Stimulated activated effector memory CD8-positive, alpha-beta T cell treated with anti-CD3 and anti-CD28 coated beads, Interleukin-12 subunit alpha, Interleukin-12 subunit beta, amount 100 ng/mL, for 72 hours (primary cell): Measurements from ENCODE around the gene ZNF217.
"Not testable (repeated sequence)": the region's sequence is repeated elsewhere in the genome, so short reads cannot be mapped to it uniquely, and the experiment has no call there.

Experiments
- ATAC-seq: fragments of 150-1000 bp; cut with Tn5 transposase; 2 replicates; pipeline ENCODE4 v1.10.0; 2021
- DNase-seq, 2 donors: peaks; one replicate each; pipeline ENCODE4 v3.0.0; 2021 to 2022; ENCODE audit warnings: low spot score in 2 of 2
- H3K27ac Mint-ChIP-seq: one replicate; pipeline ENCODE4 v1.8.0; 2022; ENCODE audit warnings: mild to moderate bottlenecking, mixed read lengths
- H3K36me3 Mint-ChIP-seq: one replicate; pipeline ENCODE4 v1.8.0; 2022; ENCODE audit warnings: mild to moderate bottlenecking, mixed read lengths
- H3K4me1 Mint-ChIP-seq: one replicate; pipeline ENCODE4 v1.8.0; 2022; ENCODE audit warnings: mixed read lengths
- H3K4me3 Mint-ChIP-seq: one replicate; pipeline ENCODE4 v1.8.0; 2022; ENCODE audit warnings: mild to moderate bottlenecking, mixed read lengths
- H3K9me3 Mint-ChIP-seq: one replicate; pipeline ENCODE4 v1.8.0; 2022; ENCODE audit warnings: mixed read lengths

ZNF217 gene

DNA sequence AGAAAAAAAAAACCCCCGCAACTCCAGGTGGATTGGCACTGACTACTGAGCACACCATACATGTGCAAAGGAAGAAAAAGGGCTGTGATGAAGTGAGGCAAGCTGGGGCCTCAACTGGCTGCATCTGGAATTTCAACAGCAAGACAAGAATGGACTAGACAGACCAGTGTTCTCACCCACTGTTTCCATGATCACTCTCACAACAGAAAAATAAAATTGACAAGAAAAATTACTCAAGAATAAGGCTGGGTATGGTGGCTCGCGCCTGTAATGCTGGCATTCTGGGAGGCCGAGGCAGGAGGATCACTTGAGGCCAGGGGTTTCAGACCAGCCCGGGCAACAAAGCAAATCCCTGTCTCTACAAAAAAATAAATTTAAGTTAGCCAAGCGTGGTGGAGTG, 18.8 kb downstream of the ZNF217 start:
- H3K9me3 Mint-ChIP-seq, result no peaks in the 10 kb centered on the region
- peaks cover 95% of the 10 kb centered on the region for H3K4me1 Mint-ChIP-seq
- peak overlapping the region; percentile 96 for H3K27ac Mint-ChIP-seq
- peaks cover 100% of the 10 kb centered on the region for H3K36me3 Mint-ChIP-seq
- peak overlapping the region; percentile 67 for H3K4me3 Mint-ChIP-seq
- DNase-seq, result no peak
- no peak for ATAC-seq

DNA sequence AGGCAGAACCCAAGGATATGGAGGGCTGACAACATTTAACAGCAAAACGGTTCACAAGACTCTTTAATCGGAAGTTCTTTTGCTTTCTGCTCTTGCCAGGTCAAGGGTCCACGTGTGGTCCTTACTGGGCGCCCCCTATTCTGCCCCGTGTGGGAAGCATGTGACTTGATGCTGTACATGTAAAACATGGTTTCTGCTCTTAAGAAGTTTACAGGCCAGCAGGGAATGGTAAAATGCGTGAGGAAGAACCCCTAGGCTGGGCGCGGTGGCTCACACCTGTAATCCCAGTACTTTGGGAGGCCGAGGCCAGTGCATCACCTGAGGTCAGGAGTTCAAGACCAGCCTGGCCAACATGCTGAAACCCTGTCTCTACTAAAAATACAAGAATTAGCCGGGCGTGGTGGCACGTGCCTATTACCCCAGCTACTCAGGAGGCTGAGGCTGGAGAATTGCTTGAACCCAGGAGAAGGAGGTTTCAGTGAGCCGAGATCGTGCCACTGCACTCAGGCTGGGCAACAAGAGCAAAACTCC, 19.3 kb downstream of the ZNF217 start:
- H3K36me3 Mint-ChIP-seq, result peaks cover 100% of the 10 kb centered on the region

DNA sequence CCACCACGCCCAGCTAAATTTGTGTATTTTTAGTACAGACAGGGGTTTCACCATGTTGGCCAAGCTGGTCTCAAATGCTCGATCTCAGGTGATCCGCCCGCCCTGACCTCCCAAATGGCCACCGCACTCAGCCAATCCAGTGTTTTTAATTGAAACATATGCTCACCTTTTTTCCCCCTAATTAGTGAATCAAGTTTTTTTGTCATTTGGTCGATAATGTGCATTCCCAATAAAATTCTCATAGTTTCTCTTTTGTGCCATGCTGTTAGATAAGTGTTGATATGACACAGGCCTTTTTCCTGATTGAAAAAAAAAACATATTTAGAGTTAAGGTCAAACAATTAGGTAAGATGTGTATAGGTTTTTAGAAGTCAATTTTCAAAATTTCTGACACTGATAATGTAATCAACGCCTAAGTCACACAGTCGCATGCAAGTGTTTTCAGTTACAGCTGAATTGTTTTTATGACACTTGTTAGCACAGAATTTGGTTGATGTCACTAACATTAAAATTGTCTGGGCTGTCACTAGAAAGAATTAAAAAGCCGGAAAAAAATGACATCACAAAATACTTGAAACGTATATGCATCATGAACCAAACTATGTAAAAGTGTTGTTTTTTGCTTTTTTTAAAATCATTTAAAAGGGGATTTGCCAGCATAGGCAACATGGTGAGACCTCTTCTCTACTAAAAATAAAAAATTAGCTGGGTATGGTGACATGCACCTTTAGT, 21.9 kb downstream of the ZNF217 start:
- ATAC-seq (no peak), DNase-seq (no peak)
- no peak overlapping the region for H3K4me3 Mint-ChIP-seq
- no peaks in the 10 kb centered on the region for H3K9me3 Mint-ChIP-seq
- peak overlapping the region; percentile 77 for H3K27ac Mint-ChIP-seq
- H3K4me1 Mint-ChIP-seq, result peaks cover 71% of the 10 kb centered on the region
- peaks cover 100% of the 10 kb centered on the region for H3K36me3 Mint-ChIP-seq

More for the DNA sequence above, 19.3 kb downstream of the ZNF217 start:
- Mint-ChIP-seq H3K4me1 (peaks cover 94% of the 10 kb centered on the region), H3K9me3 (no peaks in the 10 kb centered on the region), H3K27ac (peak overlapping the region; percentile 96), H3K4me3 (peak overlapping the region; percentile 67)
- no peak for ATAC-seq
- no peak for DNase-seq

DNA sequence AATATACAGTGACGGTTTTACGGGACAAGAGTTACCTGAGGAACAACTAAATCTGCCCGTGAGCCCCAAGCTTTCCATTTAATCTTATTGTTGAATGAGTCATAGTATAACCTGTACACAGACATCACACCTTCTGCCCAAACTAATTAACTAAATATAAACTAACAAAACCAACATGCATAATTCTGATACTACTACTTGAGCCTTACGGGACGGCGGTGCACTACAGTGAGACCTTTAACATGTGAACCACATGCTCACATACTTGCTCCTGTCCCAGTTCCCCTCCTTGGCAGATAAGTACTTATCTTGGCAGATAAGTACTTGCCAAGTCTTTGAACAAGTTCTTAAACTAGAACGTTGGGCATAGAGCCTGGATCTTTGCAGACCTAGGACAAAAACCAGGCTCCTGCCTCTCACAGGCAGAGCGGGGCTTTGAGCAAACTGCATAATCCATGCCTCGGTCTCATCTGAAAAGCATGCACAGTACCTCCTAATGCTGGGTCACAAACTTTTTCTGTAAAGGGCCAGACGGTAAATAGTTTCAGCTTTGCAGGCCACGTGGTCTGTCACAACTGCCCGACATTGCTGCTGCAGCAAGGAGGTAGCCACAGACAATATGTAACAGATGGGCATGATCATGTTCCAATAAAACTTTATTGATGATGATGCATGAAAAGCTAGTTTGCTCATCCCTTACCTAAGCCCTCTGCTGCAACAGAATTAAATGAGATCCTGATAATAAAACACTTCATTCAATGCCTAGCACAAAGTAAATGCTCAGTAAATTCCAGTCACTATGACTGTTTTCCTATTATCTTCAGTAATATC, 23.0 kb downstream of the ZNF217 start:
- peak; percentile 55 for ATAC-seq
- no peaks in the 10 kb centered on the region for H3K9me3 Mint-ChIP-seq
- no peak for DNase-seq
- peaks cover 60% of the 10 kb centered on the region for H3K4me1 Mint-ChIP-seq
- peaks cover 100% of the 10 kb centered on the region for H3K36me3 Mint-ChIP-seq
- no peak overlapping the region for H3K4me3 Mint-ChIP-seq
- H3K27ac Mint-ChIP-seq, result peak overlapping the region; percentile 81

DNA sequence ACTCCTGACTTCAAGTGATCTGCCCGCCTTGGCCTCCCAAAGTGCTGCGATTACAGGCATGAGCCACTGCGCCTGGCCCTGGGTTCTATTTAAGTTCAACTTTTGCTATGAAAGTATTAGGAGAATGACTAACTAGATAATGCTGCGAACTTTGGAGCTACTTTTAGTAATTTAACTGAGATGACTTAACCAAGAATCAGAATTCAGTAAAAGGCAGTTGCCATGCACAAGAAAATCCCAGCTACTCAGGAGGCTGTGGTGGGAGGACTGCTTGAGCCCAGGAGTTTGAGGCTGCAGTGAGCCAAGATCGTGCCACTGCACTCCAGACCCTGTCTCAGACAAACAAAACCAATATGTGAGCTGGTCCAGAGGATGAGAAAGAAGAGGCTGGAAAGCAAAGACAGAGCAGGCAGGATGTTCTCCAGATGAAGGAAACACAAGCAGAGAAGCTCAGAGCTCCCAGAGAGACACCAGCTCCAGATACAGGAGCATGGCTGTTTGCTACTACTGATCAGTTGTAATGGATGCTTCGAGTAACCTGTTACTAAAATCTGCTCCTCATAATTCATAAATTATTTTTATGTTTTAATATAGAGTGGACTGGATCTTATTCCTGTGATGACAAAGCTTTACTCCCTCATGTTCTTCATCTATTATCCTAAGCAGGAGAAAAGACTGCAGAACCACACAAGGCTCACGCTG, 23.9 kb downstream of the ZNF217 start:
- Mint-ChIP-seq H3K36me3 (peaks cover 100% of the 10 kb centered on the region), H3K4me3 (no peak overlapping the region), H3K9me3 (no peaks in the 10 kb centered on the region), H3K27ac (peak overlapping the region; percentile 81), H3K4me1 (peaks cover 51% of the 10 kb centered on the region)
- DNase-seq, result no peak
- ATAC-seq, result no peak

DNA sequence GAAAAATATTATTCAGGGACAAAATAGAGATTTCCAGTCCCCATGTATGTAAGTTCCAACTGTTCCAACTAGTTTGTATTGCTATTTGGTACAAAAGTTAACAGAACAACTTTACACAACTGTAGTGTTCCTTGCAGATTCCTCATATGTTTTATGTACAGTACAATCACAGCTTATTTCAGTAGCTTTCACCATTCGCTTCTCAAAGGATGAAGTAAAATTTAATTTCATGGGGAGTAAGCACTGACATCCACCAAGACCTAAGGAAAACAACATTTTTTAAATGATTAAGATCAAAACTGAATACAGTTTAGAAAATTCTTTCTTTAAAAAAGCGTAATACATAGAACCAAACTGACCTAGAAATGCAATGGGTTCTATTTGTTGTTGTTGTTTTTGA, 24.6 kb downstream of the ZNF217 start:
- H3K4me1 Mint-ChIP-seq, result peaks cover 44% of the 10 kb centered on the region
- no peak for DNase-seq
- no peak overlapping the region for H3K27ac Mint-ChIP-seq
- no peak for ATAC-seq
- no peak overlapping the region for H3K4me3 Mint-ChIP-seq
- H3K36me3 Mint-ChIP-seq, result peaks cover 100% of the 10 kb centered on the region
- H3K9me3 Mint-ChIP-seq, result no peaks in the 10 kb centered on the region

DNA sequence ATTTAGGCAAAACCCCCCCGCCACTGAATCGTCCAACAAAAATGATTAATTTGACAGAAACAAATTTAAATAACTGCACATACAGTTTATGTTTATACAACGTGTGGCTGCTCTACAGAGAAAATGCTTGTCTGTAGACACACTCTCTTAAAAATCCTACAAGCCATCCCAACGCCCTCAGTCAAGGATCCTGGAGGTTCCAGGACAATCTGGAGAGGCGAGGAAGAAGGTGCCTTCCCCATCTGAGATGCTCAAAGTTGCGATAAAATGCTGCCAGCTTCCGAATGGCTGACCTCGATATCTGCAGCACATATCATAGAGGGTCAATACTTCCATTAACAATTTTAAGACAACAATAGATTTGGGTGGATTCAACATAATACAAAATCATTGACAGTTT, 25.3 kb downstream of the ZNF217 start:
- H3K9me3 Mint-ChIP-seq, result no peaks in the 10 kb centered on the region
- no peak overlapping the region for H3K27ac Mint-ChIP-seq
- ATAC-seq (no peak), DNase-seq (no peak)
- H3K4me1 Mint-ChIP-seq, result peaks cover 43% of the 10 kb centered on the region
- no peak overlapping the region for H3K4me3 Mint-ChIP-seq
- peaks cover 98% of the 10 kb centered on the region for H3K36me3 Mint-ChIP-seq

DNA sequence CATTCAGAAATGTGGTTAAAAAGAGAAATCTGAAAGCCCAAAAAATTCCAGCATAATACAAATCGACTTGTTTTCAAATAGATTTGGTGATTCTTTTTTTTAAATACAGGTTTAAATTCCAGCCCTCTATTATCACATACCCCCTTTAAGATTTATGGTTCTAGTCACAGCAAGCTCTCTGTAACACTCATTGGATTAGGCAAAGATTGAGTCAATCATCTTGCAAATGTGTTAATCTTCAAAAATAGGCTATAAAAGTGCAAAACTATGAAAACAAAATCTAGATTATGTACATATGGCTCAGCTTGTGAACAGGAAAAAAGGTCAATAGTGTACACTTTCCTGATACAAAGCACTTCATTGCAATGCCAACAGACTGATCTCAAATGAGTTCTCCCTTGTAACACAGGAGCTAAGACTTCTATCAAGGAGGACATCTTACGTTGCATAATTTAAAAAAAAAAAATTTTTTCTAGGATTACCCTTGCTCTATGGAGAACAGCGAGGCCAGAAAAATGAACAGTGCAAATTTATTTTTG, 26.2 kb downstream of the ZNF217 start:
- H3K4me1 Mint-ChIP-seq, result peaks cover 34% of the 10 kb centered on the region
- no peak for DNase-seq
- no peak for ATAC-seq
- H3K4me3 Mint-ChIP-seq, result no peak overlapping the region
- H3K27ac Mint-ChIP-seq, result no peak overlapping the region
- H3K36me3 Mint-ChIP-seq, result peaks cover 95% of the 10 kb centered on the region
- H3K9me3 Mint-ChIP-seq, result no peaks in the 10 kb centered on the region

DNA sequence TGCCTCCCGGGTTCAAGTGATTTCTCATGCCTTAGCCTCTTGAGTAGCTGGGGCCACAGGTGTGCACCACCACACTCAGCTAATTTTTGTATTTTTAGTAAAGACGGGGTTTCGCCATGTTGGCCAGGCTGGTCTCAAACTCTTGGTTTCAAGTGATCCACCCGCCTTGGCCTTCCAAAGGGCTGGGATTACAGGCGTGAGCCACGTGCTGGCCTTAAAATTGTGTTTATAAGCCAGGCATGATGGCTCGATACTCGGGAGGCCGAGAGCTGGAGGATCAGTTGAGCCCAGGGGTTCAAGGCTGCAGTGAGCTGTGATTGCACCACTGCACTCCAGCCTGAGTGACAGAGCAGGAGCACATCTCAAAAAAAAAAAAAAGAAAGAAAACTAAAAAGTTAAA, 27.0 kb downstream of the ZNF217 start:
- H3K4me1 Mint-ChIP-seq, result peaks cover 26% of the 10 kb centered on the region
- not testable (repeated sequence) for H3K4me3 Mint-ChIP-seq, H3K9me3 Mint-ChIP-seq, ATAC-seq, H3K27ac Mint-ChIP-seq, DNase-seq
- peaks cover 88% of the 10 kb centered on the region for H3K36me3 Mint-ChIP-seq

DNA sequence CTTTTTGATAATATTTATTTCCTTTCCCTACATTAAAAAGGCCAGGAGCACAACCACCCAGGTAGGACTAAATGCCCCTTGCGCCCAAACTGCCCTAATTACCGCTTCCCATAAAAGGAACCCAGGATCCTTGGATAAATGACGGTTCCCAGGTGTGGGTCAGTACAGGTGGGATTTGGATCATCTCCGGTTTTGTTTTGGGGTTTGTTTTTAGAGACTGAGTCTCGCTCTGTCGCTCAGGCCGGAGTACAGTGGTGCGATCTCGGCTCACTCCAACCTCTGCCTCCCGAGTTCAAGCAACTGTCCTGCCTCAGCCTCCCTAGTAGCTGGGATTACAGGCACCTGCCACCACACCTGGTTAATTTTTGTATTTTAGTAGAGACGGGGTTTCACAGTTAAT, 28.4 kb downstream of the ZNF217 start:
- no peak for ATAC-seq
- Mint-ChIP-seq H3K9me3 (no peaks in the 10 kb centered on the region), H3K27ac (peak overlapping the region; percentile 63), H3K36me3 (peaks cover 75% of the 10 kb centered on the region), H3K4me1 (peaks cover 14% of the 10 kb centered on the region), H3K4me3 (no peak overlapping the region)
- no peak for DNase-seq

DNA sequence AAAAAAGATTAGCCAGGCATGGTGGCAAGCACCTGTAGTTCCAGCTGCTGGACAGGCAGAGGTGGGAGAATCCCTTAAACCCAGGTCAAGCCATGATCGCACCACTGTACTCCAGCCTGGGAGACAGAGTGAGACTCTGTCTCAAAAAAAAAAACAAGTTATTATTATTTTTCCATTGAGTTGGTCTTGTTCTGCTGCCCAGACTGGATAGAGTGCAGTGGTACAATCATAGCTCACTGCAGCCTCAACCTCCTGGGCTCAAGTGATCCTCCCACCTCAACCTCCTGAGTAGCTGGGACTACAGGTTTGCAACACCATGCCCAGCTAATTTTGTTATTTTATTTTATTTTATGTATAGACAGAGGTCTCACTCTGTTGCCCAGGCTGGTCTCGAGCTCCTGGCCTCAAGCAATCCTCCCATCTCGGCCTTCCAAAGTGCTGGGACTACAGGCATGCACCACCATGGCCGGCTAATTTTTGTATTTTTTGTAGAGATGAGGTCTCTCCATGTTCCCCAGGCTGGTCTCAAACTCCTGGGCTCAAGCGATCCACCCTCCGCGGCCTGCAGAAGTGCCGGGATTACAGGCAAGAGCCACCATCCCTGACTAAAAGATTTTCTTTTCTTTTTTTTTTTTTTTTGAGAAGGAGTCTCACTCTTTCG, 31.4 kb downstream of the ZNF217 start:
- not testable (repeated sequence) for H3K4me1 Mint-ChIP-seq, DNase-seq, H3K27ac Mint-ChIP-seq, H3K9me3 Mint-ChIP-seq, H3K4me3 Mint-ChIP-seq, ATAC-seq
- peaks cover 45% of the 10 kb centered on the region for H3K36me3 Mint-ChIP-seq

DNA sequence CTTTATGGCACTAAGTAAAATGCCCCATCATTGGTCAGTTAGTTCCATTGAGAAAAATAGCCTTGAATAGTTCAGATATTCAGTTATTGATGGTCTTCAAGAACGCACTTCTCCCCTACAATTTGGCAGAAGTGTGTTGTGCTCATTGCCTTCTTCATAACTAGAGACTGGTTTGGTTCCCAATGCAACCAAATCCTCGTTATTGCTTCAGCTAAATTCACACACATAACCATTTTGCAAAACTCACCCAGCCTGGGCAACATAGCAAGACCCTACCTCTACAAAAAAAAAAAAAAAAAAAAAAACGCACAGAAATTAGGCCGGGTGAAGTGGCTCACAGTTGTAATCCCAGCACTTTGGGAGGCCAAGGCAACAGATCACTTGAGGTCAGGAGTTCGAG, 32.1 kb downstream of the ZNF217 start:
- H3K4me3 Mint-ChIP-seq, result no peak overlapping the region
- ATAC-seq, result no peak
- no peak for DNase-seq
- H3K27ac Mint-ChIP-seq, result no peak overlapping the region
- H3K4me1 Mint-ChIP-seq, result peaks cover 6% of the 10 kb centered on the region
- H3K36me3 Mint-ChIP-seq, result peaks cover 37% of the 10 kb centered on the region
- no peaks in the 10 kb centered on the region for H3K9me3 Mint-ChIP-seq

DNA sequence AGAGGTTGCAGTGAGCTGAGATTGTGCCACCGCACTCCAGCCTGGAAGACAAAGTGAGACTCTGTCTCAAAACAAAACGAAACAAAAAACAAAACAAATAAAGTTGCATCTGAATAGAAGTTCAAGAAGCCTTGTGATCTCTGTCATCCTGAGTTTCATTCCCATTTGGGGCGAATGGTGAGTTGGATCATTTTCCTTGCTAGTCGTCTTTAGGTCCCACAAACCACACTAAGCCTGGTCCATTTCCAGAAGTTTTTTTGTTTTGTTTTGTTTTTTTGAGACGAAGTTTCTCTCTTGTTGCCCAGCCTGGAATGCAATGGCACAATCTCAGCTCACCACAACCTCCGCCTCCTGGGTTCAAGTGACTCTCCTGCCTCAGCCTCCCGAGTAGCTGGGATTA, 33.8 kb downstream of the ZNF217 start:
- DNase-seq (no peak), ATAC-seq (no peak)
- Mint-ChIP-seq H3K36me3 (peaks cover 20% of the 10 kb centered on the region), H3K27ac (peak overlapping the region; percentile 29), H3K4me3 (no peak overlapping the region), H3K4me1 (peaks cover 6% of the 10 kb centered on the region), H3K9me3 (no peaks in the 10 kb centered on the region)

DNA sequence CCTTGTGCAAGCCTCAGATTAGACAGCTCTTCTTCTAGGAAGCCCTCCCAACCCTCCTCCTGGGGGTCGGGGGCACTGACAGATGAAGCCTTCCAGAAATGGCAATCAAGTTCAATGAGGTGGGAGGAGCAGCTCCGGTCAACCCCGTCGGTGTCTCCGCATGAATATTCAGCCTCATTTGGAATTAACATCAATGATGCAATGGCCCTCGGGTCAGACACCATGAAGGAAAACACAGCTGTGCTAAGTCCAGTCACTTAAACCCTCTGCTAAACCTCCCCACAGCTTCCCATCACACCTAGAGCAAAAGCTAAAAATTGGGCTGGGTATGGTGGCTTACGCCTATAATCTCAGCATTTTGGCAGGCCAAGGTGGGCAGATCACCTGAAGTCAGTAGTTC, 36.5 kb downstream of the ZNF217 start:
- ATAC-seq, result no peak
- no peaks in the 10 kb centered on the region for H3K9me3 Mint-ChIP-seq
- no peaks in the 10 kb centered on the region for H3K36me3 Mint-ChIP-seq
- no peak overlapping the region for H3K27ac Mint-ChIP-seq
- DNase-seq, result no peak
- no peaks in the 10 kb centered on the region for H3K4me1 Mint-ChIP-seq
- H3K4me3 Mint-ChIP-seq, result no peak overlapping the region
